Hematopoietic multipotent progenitor cell (in vitro differentiated cells): ENCODE measurements around the gene FSTL4. TPM values are rescaled to one million over a fixed set of nuclear protein-coding genes. Genes with fewer than 3 reads are reported as not detected.

Source experiments
- DNase-seq, 3 donors: peaks; one replicate each; pipeline ENCODE4 v3.0.0-alpha.2; 2011 to 2015; ENCODE audit warnings: low read depth in 2 of 3, low spot score in 2 of 3
- total RNA-seq: library from RNA; depleted of rRNA; stranded (reverse); fragments of >200 nt; gene quantifications from one replicate; pipeline ENCODE4 v1.2.3, GENCODE V29; 2012

Gene FSTL4
- total RNA-seq, 1 donor: under 0.01 TPM

DNA sequence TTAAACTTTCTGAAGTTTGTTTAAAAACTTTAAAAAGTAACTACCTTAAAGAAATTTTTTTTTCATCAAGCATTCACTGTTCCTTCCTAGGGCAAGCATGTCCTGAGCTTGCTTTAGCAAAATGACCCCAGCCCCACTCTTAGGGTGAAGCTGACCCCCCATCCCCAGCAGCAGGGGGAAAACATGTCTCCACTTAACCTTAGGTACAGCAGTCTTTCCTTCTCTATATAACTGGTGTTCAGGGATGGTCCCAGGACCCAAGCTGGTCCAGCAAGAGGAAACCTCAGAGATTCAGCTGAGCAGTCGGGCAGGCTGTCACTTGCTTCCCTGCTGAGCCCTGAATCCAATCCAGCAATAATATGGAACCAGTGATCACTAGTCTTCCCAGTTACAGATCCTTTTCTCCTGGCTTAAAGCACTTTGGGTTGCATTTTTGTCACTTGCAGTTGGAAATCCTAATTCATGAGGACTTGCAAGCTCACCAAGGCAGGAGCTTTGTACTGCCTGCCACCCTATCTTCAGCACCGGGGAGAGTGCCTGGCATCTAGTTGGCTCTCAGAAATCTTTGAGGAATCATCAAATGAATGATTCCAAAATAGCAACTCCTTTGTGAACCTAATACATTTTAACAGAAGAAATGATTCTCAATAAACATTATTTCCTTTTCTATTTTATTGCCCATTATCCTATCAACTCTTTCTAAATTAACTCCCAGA lies 91.2 kb downstream of the FSTL4 start:
- DNase-seq: no peak

DNA sequence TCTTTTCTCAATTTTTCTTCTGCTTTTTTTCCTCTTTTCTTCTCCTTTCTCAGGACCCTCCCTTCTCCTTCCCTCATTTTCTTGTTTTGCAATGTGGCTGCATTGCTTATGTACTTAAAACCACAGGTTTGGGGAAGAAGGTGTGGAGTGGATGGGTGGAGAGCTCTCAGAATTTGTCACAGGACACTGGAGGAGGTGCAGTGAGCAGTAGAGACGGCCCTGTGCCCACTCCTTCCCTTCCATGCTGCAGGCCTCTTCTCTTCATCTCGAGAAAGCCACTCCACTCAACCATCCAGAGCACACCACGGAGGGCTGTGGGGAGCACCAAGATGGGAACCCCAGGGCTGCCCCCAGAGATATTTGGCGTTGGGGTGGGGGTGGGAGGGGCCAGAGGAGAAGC lies 92.3 kb downstream of the FSTL4 start:
- DNase-seq: no peak

DNA sequence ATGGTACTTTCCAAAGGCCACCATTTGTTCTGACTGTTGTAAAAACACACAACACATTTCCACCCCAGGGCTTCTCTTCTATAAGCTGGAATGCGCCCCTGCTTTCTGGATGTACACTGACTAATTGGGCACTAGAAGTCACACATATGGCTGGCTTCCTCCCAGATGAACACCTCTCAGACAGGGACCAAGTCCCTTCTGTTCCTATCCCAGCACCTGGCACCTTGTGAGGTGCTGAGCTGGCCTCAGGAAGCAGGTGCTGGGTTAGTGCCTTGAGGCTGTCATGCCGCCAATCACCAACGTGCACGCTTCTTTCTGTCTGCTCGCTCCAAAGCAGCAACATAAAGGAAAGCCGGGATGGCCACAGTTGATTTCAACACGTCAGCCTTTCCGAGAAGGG lies 93.2 kb downstream of the FSTL4 start:
- DNase-seq: no peak

DNA sequence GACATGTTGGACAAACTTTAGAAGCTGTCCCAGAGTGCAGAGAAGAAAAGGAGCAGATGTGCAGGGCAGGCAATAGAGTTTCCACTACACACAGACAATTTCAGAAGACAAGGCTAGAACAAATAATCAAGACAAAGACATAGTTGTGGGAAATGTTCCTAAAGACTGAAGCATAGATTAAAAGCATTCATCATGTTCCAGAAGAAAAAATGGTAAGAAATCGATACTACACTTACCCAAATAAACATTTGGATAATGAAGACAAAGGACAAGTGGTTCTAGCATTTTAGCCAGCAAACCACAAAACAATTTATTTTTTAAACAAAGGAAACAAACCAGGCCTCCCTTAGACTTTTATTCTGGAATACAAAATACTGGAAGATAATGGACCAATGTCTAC lies 97.9 kb downstream of the FSTL4 start:
- DNase-seq: no peak

DNA sequence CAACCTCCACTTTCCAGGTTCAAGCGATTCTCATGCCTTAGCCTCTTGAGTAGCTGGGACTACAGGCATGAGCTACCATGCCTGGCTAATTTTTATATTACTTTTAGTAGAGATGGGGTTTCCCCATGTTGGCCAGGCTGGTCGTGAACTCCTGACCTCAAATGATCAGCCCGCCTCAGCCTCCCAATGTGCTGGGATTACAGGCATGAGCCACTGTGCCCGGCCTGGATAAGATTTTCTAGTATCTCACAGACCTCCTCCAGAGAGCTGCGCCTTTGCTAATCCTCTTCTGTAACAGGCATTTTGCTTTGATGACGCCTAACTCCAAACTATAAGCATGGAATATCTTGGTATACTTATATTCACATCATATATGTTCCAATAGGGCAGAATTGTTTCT lies 99.4 kb downstream of the FSTL4 start:
- DNase-seq: no peak

DNA sequence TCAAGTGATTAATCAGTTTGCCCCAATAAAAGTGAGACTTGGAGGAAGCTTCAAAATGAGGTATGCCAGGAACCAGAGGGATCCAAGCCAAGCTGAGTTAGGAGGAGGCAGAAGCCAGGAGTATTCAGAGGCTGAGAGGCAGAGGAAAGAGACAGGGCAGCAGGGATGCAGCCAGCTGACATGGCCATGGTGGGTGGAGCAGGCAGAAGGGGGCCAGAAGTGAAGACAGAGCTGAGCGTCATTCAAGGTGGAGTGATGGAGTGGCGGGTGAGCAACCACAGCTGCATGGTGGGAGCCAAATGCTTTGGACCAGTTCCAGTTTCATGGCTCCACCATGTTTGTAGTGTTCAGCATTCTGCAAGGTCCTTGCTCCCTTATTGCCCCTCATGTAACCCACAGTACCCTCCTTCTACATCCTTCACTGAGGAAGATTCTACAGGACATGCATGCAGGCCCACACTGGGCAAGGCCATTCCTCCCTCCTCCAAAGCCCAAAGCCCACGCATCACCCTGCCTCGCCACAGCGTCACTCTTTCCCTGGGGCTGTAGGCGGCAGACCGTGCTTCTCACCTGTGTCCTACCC lies 100.6 kb downstream of the FSTL4 start:
- DNase-seq: no peak

DNA sequence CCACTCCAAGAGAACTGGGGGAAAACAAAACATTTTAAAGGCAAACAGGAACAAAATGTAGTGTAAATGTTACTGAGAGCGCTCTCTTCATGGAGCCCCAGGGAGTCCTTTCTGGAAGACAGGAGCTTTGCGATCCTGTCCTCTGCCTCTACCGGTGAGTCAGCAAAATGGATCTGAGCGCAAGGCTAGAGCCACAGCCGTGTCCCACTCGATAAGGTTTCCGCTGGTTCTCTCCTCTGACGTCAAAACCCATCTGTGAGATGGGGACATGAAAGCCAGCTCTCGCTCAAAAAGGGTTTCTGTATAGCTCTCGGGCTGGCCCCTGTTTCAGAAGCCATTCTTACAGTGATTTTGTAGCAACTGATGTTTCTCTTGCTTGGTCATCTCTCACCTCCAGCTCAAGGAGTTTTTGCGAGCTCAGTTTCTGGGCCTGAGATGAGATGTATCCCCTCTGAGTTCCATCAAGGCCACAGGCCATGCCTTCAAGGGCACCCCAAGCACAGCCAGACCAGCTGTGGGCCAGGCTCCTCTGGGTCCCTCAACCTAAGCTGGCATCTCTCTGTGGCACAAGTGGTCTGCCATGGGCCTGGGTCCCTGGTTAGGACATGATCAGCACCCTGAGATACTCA lies 101.6 kb downstream of the FSTL4 start:
- no peak for DNase-seq

DNA sequence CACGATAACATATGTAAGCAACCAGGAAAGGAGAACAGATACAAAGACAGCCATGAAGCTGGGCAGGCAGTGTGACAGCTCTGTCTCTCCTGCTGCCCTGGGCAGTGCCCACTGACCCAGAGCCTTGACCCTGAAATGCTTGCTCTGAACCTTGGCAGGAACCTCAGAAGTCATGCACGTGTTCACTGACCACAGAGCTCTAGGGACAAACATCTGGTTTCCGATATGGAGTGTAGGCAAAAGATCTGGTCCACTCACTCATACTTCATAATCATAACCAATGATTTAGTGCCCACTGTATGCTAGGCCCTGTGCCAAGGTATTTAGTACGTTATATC lies 102.6 kb downstream of the FSTL4 start:
- no peak for DNase-seq

DNA sequence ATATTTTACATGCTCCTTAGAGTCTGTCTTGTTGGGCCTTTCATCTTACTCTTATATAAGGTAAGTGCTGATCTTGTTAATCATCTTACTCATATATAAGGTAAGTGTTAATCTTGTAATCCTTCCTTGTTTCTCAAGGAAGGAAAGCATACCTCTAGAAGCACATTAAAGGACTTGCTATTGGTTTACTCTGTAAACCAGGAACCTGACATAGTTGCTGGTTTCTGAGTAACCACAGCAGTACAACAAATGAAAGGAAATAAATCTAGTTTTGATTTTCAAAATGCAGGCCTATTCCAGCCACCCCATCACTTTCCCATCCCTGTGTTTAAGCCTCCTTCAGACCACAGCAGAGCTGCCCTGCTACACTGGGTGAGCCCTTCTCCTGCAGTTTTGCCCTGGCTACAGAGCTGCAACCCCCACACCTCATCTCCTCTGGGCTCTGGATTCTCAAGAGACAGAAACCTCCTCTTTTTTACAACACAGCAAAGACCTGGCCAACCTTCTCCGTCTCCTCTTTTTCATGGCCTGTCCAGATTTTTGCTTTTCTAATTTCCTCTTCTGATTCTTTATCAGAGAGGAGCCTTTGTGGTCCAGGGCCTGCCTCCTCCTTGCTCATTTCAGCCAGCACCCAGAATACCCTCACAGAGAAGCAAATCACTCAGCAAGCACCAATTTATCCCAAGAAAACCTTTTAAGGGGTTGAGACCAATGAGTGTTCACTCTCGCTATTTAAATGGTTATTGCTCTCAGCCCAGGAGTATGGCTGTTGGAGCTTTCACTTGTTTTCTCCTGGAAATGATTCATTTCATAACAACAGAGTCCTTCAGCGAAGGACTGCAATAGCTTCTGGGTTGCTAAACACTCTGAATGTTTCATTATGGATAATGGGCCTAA lies 103.2 kb downstream of the FSTL4 start:
- no peak for DNase-seq

DNA sequence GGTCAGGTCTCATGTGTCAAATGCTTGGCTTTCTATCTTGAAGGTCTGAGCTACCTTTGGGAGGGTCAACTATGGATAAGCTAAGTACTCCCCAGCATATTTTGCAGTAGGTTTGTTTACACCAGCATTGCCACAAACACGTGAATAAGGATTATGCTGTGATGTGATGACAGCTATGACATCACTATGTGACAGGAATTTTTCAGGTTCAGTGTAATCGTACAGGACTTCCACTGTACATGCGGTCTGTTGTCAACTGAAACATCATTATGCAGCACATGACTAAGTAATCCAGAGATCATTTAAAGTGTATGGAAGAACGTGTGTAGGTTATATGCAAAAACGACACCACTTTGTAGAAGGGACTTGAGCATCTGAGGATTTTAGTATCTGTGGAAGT lies 104.0 kb downstream of the FSTL4 start:
- DNase-seq: no peak

DNA sequence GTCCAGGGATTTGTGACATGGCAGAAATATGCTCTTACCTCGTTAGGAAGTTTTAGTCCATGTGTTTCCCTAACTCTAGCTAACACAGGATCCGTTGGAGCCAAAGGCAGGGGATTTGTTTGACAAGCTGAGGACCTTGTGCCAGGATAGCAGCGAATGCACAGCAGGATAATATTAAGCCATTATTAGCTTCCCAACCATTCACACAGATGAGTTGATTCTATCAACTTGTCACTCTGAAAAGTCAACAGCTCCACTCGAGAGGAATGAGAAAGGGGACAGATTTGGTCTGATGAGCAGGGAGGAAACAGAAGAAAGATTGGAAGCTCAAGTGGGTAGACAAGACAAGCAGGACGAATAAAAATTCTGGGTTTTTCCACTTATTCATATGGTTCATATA lies 106.2 kb downstream of the FSTL4 start:
- no peak for DNase-seq

DNA sequence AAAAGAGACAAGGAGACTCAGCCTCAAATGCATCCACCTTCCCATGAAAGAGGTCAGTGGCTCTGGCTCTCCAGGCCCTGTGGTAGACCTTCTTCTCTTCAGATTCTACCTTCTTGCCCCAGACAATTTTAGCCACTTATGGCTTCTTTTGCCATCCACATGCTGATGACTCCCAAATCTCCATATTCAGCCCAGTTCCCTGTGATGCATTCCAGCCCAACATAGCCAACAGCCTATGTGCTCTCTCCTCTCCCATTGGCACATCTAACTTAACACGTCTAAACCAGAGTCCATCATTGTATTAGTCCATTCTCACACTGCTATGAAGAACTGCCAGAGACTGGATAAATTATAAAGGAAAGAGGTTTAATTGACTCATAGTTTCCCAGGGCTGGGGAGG lies 108.8 kb downstream of the FSTL4 start:
- DNase-seq: no peak

DNA sequence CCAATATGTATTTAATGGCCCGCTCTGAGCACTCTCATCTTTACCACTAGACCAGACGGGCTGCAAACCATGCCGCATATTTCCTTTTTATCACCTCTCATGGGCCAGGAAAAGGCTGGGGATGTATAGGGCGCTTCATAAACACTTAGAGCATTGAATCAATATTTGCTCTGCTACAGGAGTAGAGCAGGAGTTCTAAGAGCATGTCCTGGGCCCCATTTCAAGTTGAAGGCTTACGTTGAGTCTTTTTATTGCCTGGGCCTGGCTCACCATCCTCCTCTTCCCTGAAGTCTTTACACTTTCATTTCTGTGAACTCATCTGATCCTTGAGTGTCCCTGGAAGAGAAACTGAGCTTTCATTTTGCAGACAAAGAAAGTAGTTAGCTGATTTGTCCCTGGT lies 112.4 kb downstream of the FSTL4 start:
- no peak for DNase-seq

DNA sequence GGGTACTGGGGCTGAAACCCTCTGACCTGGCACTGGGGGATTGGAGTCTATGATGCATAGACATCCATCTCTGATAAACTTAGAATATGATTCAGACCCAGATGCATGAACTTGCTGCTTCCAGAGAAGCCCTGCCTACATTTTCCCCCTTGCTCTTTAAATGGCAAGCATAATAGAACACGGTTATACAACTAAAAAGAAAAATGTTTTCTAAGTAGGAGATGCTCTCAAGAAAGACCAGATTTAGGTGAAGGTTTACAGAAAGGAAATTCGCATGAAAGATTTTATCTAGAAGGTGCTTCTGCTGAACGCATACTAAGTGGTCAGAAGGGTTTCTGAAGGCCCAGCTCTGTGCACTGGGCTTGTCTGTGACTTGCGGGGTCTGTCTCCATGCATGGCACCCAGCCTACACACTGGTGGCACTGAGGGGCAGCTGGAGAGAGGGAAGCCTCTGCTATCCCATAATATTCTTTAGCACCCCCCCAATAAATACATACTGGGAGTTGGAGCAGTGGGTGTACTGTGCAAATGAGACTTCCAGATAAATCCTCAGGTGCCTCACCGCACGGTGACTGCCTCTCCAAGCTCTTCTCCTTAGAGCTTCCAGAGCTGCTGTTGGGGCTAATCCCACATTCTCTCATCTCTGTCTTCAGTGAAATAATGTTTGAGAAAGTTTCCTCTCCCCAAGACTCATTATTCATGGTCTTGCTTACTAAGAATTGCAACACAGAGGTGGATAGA lies 114.6 kb downstream of the FSTL4 start:
- DNase-seq: no peak

DNA sequence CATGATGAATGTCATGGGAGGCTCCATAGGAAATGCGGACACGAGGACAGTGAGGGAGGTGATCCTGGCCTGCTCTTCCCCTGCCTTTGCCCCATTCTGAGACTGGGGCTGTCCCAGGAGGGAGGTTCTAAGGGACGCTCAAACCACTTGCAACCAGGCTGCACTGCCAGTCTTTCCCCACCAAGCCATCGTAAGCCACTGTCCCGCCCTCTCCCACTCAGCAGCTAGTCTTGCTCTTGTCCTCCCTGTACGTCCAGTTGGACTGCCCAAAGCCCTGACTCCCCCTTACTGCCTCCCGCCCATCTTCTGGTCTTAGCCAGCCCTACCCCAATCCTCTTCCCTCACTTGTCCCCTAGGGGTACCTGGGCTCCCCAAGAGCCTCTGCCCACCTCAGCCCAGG lies 115.7 kb downstream of the FSTL4 start:
- DNase-seq: no peak

DNA sequence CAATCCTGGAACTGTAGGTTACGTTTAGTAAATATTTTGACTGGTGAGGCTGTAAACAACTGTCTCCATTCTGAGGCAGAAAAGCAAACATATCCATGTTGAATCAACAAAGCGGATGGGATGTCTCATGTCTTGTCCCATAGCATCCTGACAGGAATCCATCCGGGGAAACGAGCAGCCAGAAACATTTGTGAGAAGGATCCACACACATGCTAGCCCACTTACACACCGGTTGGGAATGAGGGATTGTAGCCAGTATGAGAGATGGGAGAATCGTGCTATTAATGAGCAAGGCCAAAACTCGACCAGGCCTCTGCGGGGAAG lies 117.5 kb downstream of the FSTL4 start:
- DNase-seq: no peak

DNA sequence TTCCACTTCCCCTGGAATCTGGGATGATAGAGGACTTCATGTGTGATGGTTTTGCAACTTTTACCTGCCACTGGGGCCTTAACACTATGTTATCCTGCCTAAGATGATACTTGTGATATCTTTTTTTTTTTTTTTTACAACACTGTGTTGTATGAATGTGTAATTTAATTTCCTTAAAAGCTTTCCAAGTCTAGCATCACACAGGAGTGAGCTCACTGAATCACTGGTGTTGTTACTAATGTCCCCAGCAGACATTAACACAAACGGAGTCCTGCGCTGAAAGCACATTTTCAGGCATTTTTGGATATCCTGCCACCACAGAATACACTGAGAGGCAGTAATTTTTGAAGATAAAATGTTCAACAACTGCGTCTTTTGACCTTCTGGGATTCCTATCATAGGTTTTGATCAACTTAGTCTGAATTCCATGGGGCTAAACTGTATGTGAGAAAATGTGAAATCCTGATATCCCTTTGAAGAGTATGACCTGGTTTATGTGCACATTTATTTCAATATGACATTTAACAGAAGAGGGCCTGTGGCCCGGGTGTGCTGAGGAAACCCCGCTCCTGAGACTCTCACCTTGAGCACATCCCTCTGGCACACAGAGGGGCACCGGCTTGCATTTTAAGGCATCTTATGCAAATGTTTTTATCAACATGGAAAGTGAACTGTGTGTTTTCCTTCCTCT lies 118.0 kb downstream of the FSTL4 start:
- DNase-seq: no peak

DNA sequence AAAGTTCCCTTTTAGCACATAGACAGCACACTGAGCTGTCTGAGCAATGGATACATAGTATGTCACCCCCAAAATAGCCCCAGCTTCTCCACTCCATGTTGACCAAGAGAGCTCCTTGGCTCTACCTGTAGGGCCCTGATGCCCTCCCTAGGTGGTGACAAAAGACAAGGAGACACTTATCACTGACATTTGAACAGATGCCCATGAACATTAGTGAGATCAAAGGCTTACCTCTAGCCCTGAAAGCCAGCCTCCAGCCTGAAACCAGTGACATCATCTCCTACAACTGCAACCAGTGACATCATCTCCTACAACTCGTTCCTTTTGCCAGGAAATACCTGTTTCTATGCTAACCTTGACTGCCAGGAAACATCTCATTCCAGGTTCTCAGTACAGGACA lies 122.7 kb downstream of the FSTL4 start:
- DNase-seq: no peak

DNA sequence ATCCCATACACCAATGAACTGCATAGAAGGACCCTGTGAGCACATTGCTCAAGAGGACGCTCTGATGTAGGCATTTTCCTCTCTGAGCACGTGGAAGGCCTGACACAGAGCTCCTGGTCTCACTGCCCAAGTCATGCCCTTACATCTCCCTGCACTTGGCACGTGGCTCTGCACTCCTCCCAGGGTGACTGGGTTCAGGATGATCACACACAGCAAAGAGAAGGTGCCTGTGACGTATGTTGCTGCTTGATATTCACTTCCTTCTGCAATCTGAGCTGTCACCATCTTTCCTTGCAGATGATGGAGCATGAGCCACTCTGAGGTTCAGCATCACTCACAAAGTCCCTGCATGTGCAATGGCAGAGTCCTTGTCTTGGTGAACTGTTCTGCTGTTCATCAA lies 125.2 kb downstream of the FSTL4 start:
- DNase-seq: no peak

DNA sequence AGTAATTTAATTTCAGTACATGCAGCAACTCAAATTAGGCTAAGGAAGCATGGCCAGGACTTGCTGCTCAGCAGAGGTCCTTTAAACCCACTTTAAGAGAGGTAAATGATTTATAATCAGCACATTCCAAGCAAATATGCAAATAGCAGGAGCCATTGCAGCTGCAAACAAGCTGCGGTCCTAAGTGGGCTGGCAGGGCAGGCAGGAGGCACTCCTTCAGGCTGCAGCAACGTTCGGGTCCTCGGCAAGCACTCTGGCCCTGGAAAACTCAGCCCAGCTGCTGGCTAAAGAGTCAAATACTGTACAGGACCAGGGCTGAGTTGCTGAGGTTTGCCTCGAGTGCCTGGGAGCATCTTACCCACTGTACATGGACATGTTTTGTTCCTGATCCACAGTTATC lies 126.9 kb downstream of the FSTL4 start:
- DNase-seq: no peak
